Heart left ventricle (tissue), 16 donors: Measurements from ENCODE around the gene PEX6. TPM values are rescaled to one million over a fixed set of nuclear protein-coding genes. Genes with fewer than 3 reads are reported as not detected.

ENCODE experiments used
- ATAC-seq, 4 donors: fragments of 200-7000 bp; cut with Tn5 transposase; one replicate each; pipeline ENCODE4 v1.9.1; 2020 to 2022; ENCODE audit warnings: moderate library complexity in 4 of 4, mild to moderate bottlenecking in 3 of 4, moderate number of reproducible peaks in 1 of 4
- DNase-seq, 5 donors: peaks; one replicate each; pipeline ENCODE4 v3.0.0-alpha.2; 2020
- H3K27ac ChIP-seq, 12 donors: fragments of 200-600 bp; sonication (generic) in 4 of 12; one replicate each; pipeline versions ENCODE4 v1.5.0 to v1.8.0; 2016 to 2022; ENCODE audit warnings: mild to moderate bottlenecking in 2 of 12
- H3K27me3 ChIP-seq, 9 donors: fragments of 200-600 bp; sonication (generic) in 2 of 9; one replicate each; pipeline versions ENCODE4 v1.5.1 to v1.8.0; 2016 to 2022; ENCODE audit warnings: mild to moderate bottlenecking in 3 of 9
- H3K36me3 ChIP-seq, 9 donors: fragments of 200-600 bp; sonication (generic) in 2 of 9; one replicate each; pipeline versions ENCODE4 v1.5.0 to v1.8.0; 2018 to 2022; ENCODE audit warnings: mild to moderate bottlenecking in 2 of 9
- H3K4me1 ChIP-seq, 12 donors: fragments of 200-600 bp; sonication (generic) in 4 of 12; one replicate each; pipeline versions ENCODE4 v1.5.0 to v1.8.0; 2016 to 2022; ENCODE audit warnings: mild to moderate bottlenecking in 3 of 12
- H3K4me3 ChIP-seq, 12 donors: fragments of 200-600 bp; sonication (generic) in 4 of 12; one replicate each; pipeline versions ENCODE4 v1.5.0 to v1.8.0; 2017 to 2022; ENCODE audit warnings: mild to moderate bottlenecking in 9 of 12, moderate library complexity in 4 of 12
- H3K9me3 ChIP-seq, 12 donors: fragments of 200-600 bp; sonication (generic) in 4 of 12; one replicate each; pipeline versions ENCODE4 v1.5.0 to v1.8.0; 2016 to 2022; ENCODE audit warnings: mild to moderate bottlenecking in 1 of 12
- POLR2A ChIP-seq, 2 donors: fragments of 450-650 bp; IDR thresholded peaks; one replicate each; pipeline ENCODE4 v1.6.1; 2017; ENCODE audit warnings: antibody characterized with exemption in 2 of 2, mild to moderate bottlenecking in 2 of 2, moderate library complexity in 2 of 2
- WGBS, 4 donors: extraction: QIAGEN DNeasy Blood & Tissue Kit in 2 of 4; methylation state at CpG; one replicate each; pipeline versions ENCODE4 v1.1.5 to v1.1.7; 2013 to 2018; 5-methylcytosine and 5-hydroxymethylcytosine counted together
- intact Hi-C, 10 donors: fragments of 100-400 bp; cut with DNase I; formaldehyde crosslinking; loops; one replicate each; pipeline versions ENCODE4 v1.11.1 to v1.14.2; 2022
- polyA plus RNA-seq, 2 donors: library from polyadenylated mRNA; stranded (reverse); fragments of 200-250 nt; gene quantifications; one replicate each; pipeline ENCODE4 v1.2.3, GENCODE V29; 2013
- total RNA-seq, 9 donors: library from RNA; depleted of rRNA in 2 of 9; stranded (reverse); fragments of >200 nt in 2 of 9; fragmentation: NEBNext Ultra II Directional in 3 of 9; extraction: Animal tissue kit (Norgen Biotek cat#: 25700) in 3 of 9; gene quantifications; one replicate each; pipeline versions ENCODE4 v1.1.0 to v1.2.4, GENCODE V29; 2016 to 2023
- TF ChIP-seq, protein P1 (sequence below), 12 donors: fragments of 200-600 bp; sonication (generic) in 4 of 12; IDR thresholded peaks; one replicate each; pipeline versions ENCODE4 v1.5.0 to v1.8.0; 2018 to 2022; ENCODE audit warnings: antibody characterized with exemption in 12 of 12, mild to moderate bottlenecking in 5 of 12
- donor health status: ischemic (EF 13 %, LVEDD 7.1; RV severe dilation, severe dysfunction).
- donor health status: healthy with polysubstance abuse.
- donor health status: DM: no; HTN: yes; CAD: no.
- donor health status: DM: no; HTN: no; CAD: no.
- donor health status: ischemic (EF 25% LVEDD 6.9; RV normal size, moderate dysfunction).
- donor health status: ischemic (EF 25% LVEDD 5.7; RV mildly dilated, moderate dysfunction).
- donor health status: healthy.
- donor health status: DM: yes; HTN: yes; CAD: no.
- donor health status: ischemic (EF 35%, LVEDD 5.7; RV mildly dilated, moderate dysfunction).
- donor health status: nonischemic (EF 11% LVEDD 7.7; RV severe dilation, severe dysfunction).
- donor health status: DM: yes; HTN: yes; CAD: no.
- donor health status: PGD.
- donor health status: ischemic (EF 29% LVEDD 5.4; RV normal size, mild dysfunction).
- donor health status: nonischemic (EF 23%, LVEDD 6.1; RV moderate dilation, normal function).

The PEX6 gene
- total and polyA plus RNA-seq, 11 donors, result 10.3 to 27.3 (median 17.8) TPM

DNA sequence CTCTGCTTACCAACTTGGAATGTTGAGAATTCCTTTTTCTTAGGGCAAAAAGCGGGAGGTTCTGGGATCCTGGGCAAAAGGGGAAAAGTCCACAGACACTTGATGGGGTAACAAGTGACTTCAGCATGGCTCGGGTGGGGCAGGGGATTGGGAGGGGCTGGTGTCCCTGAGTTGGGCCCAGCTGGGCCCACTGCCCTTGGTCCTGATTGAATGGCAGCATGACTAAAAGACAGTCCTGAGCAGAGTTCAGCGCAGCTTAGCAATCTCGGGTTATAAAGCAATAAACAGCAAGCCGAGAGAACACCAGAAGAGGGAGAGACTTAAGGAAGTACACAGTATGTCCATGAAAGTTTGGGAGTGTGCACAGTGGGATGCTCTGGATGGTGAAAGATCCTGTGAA, 10.9 kb upstream of the PEX6 start:
- ATAC-seq (no peak), DNase-seq (peak in 1 of 5 donors; percentile 10)
- no peak for TF ChIP-seq POLR2A (IDR thresholded peaks at IDR 0.05)
- TF ChIP-seq, protein P1, sequence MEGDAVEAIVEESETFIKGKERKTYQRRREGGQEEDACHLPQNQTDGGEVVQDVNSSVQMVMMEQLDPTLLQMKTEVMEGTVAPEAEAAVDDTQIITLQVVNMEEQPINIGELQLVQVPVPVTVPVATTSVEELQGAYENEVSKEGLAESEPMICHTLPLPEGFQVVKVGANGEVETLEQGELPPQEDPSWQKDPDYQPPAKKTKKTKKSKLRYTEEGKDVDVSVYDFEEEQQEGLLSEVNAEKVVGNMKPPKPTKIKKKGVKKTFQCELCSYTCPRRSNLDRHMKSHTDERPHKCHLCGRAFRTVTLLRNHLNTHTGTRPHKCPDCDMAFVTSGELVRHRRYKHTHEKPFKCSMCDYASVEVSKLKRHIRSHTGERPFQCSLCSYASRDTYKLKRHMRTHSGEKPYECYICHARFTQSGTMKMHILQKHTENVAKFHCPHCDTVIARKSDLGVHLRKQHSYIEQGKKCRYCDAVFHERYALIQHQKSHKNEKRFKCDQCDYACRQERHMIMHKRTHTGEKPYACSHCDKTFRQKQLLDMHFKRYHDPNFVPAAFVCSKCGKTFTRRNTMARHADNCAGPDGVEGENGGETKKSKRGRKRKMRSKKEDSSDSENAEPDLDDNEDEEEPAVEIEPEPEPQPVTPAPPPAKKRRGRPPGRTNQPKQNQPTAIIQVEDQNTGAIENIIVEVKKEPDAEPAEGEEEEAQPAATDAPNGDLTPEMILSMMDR (IDR thresholded peaks at IDR 0.05), result no peak
- WGBS, 4 donors, result 91 to 94% (median 92%) methylated on average over 5 of the region's 5 CpGs
- Histone ChIP-seq H3K27me3 (no peaks in the 10 kb centered on the region), H3K4me3 (no peak overlapping the region), H3K4me1 (peaks cover 3 to 42% (median 33%) of the 10 kb centered on the region in 12 donors), H3K9me3 (no peaks in the 10 kb centered on the region), H3K36me3 (peaks cover 0 to 49% (median 32%) of the 10 kb centered on the region in 9 donors), H3K27ac (no peak overlapping the region)
- intact Hi-C loops, result loop anchor here in 1 of 10 donors (10.0 kb wide), 1 partner anchor 85 kb away; no protein-coding TSS in a partner anchor

DNA sequence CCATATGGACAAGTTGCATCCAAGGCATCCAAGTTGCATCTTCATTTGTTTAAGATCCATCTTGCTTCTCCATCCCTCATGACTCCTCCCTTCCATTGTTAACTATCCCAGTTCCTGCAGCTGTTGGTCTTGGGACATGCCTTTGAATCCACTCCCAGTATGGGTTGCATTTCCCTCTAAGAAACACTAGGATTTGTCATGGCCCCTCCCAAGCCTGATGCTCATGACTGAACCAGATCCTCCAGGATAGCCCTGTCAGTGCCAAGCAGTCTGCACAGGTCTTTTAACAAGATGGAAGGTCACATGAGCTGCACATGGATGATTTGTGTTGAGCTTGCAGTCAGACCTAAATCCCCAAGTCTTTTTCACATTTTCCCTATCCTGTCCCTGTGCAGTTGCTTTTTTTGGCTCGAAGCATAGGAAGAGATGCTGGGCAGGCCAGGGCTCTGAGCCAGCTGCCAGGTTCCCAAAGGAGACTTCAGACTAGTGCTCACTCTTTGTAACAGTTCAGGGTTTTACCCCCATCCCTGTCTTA, 9.6 kb upstream of the PEX6 start:
- H3K27ac ChIP-seq, result no peak overlapping the region
- intact Hi-C loops, result loop anchor here in 1 of 10 donors (10.0 kb wide), 1 partner anchor 84 kb away; no protein-coding TSS in a partner anchor
- peaks cover 0 to 42% (median 29%) of the 10 kb centered on the region in 9 donors for H3K36me3 ChIP-seq
- H3K4me1 ChIP-seq, result peaks cover 3 to 47% (median 37%) of the 10 kb centered on the region in 12 donors
- peak in 1 of 5 donors; percentile 17 for DNase-seq
- no peak for TF ChIP-seq POLR2A (IDR thresholded peaks at IDR 0.05)
- TF ChIP-seq, protein P1 (IDR thresholded peaks at IDR 0.05), result no peak
- no peak overlapping the region for H3K4me3 ChIP-seq
- no peaks in the 10 kb centered on the region for H3K9me3 ChIP-seq
- WGBS, 4 donors, result 7 to 19% (median 12%) methylated on average over 1 of the region's 1 CpG
- ATAC-seq, result no peak
- H3K27me3 ChIP-seq, result no peaks in the 10 kb centered on the region

GRCh38 chr6:42987533-42988451, 8.8 kb upstream of the PEX6 start:
- 64 to 83% (median 70%) methylated on average over 5 of the region's 5 CpGs for WGBS, 4 donors
- H3K4me1 ChIP-seq, result peaks cover 3 to 51% (median 38%) of the 10 kb centered on the region in 12 donors
- ATAC-seq (no peak), DNase-seq (peak in 1 of 5 donors; percentile 16)
- TF ChIP-seq POLR2A (IDR thresholded peaks at IDR 0.05), result no peak
- TF ChIP-seq, protein P1 (IDR thresholded peaks at IDR 0.05), result no peak
- H3K36me3 ChIP-seq, result peaks cover 0 to 38% (median 29%) of the 10 kb centered on the region in 9 donors
- H3K9me3 ChIP-seq, result no peaks in the 10 kb centered on the region
- H3K27me3 ChIP-seq, result no peaks in the 10 kb centered on the region
- no peak overlapping the region for H3K4me3 ChIP-seq
- H3K27ac ChIP-seq, result no peak overlapping the region
- intact Hi-C loops, result loop anchor here in 1 of 10 donors (10.0 kb wide), 1 partner anchor 83 kb away; no protein-coding TSS in a partner anchor
